Tibial nerve (tissue), 4 donors: ENCODE data around the gene TAS1R2. TPM values are rescaled to one million over a fixed set of nuclear protein-coding genes. Genes with fewer than 3 reads are reported as not detected.

Source experiments
- DNase-seq, 2 donors: peaks; one replicate each; pipeline ENCODE4 v3.0.0-alpha.2; 2019; ENCODE audit warnings: low spot score in 2 of 2
- H3K27ac ChIP-seq, 4 donors: fragments of 200-600 bp; sonication (generic) in 3 of 4; one replicate each; pipeline ENCODE4 v1.5.1; 2017 to 2019; ENCODE audit warnings: mild to moderate bottlenecking in 1 of 4
- H3K27me3 ChIP-seq, 2 donors: fragments of 200-600 bp; sonication (generic) in 1 of 2; one replicate each; pipeline versions ENCODE4 v1.5.1 to v1.6.0; 2017 to 2019
- H3K36me3 ChIP-seq, 3 donors: fragments of 200-600 bp; sonication (generic); one replicate each; pipeline ENCODE4 v1.5.1; 2018 to 2019
- H3K4me1 ChIP-seq, 4 donors: fragments of 200-600 bp; sonication (generic) in 3 of 4; one replicate each; pipeline ENCODE4 v1.5.1; 2017 to 2019
- H3K4me3 ChIP-seq, 4 donors: fragments of 200-600 bp; sonication (generic) in 3 of 4; one replicate each; pipeline ENCODE4 v1.5.1; 2017 to 2019; ENCODE audit warnings: mild to moderate bottlenecking in 1 of 4, moderate library complexity in 1 of 4
- H3K9me3 ChIP-seq, 4 donors: fragments of 200-600 bp; sonication (generic) in 3 of 4; one replicate each; pipeline ENCODE4 v1.5.1; 2017 to 2019
- CTCF ChIP-seq, 5 experiments: fragments of 200-600 bp in 3 of 5; fragments of 450-650 bp in 2 of 5; sonication (generic) in 3 of 5; IDR thresholded peaks; one replicate each; pipeline ENCODE4 v1.5.1; 2016 to 2019; ENCODE audit warnings: antibody characterized with exemption in 5 of 5, mild to moderate bottlenecking in 3 of 5, moderate library complexity in 2 of 5
- EP300 ChIP-seq, 2 donors: sonication (generic); formaldehyde crosslinking; IDR thresholded peaks; one replicate each; pipeline ENCODE4 v1.6.1; 2017; ENCODE audit warnings: antibody characterized with exemption in 2 of 2, mild to moderate bottlenecking in 1 of 2
- POLR2A ChIP-seq, 2 donors: fragments of 450-650 bp; IDR thresholded peaks; one replicate each; pipeline ENCODE4 v1.6.1; 2017; ENCODE audit warnings: antibody characterized with exemption in 2 of 2, mild to moderate bottlenecking in 2 of 2, moderate library complexity in 2 of 2
- WGBS, 2 donors: methylation state at CpG; one replicate each; pipeline ENCODE4 v1.1.5; 2018; 5-methylcytosine and 5-hydroxymethylcytosine counted together
- total RNA-seq, 4 donors: library from RNA; depleted of rRNA; stranded (reverse); fragments of >200 nt; gene quantifications; one replicate each; pipeline ENCODE4 v1.1.0, GENCODE V29; 2016

Gene TAS1R2
- total RNA-seq, 4 donors from 2014 or later, result not detected

DNA sequence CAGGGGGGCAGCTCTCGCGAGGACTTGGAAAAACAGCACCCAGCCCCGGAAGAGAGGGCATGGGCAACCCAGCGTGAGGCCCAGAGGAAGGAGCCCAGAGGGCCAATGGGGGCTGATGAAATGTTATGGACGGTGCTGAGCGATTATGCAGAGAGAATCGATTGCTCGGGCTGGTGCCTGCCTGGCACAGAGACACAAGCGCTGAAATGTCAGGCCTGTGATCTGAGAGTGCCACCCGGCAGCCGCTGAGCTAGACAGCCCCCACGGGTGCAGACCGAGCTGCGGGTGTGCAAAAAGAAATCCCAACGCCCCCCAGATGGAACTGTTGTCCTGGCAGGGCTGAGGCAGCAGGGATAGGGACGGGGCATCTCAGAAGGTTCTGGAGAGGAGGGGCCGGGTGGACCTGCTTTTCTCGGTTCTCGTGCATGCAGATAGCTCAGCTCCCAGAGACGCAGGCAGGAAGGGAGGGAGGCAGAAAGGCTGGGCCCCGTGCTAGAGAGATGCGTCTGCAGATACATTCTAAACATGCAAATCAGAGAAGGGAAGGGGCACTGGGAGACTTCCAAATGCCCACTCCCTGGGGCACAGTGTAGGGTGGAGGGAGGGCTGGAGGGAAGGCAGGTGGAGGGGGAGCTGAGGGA is 41.5 kb downstream of the TAS1R2 start:
- H3K36me3 ChIP-seq, result no peaks in the 10 kb centered on the region
- no peak overlapping the region for H3K27ac ChIP-seq
- peaks cover 0 to 47% of the 10 kb centered on the region in 2 donors for H3K27me3 ChIP-seq
- no peak for DNase-seq
- H3K9me3 ChIP-seq, result no peaks in the 10 kb centered on the region
- WGBS, 2 donors, result 45 to 59% methylated on average over 22 of the region's 22 CpGs
- H3K4me3 ChIP-seq, result no peak overlapping the region
- TF ChIP-seq EP300 (IDR thresholded peaks at IDR 0.05) (no peak), CTCF (IDR thresholded peaks at IDR 0.05) (no peak), POLR2A (IDR thresholded peaks at IDR 0.05) (no peak)
- H3K4me1 ChIP-seq, result no peaks in the 10 kb centered on the region

DNA sequence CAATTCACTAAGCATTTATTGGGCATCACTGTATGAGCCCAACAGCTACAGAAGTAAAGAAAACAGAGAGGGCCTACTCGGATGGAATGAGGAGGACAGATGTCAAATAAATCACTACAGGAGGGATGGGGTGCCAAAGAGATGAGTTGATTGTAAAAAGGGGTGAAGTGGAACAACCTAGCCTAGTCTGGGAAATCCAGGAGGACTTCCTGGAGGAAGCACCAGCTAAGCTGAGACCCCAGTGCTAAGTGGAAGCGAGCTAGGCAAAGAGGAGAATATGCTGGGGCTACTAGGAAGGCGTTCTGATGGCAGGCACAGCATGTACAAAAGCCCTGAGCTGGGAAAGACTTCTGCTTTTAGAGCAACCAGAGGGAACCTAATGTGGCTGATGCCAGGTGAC is 42.1 kb downstream of the TAS1R2 start:
- Histone ChIP-seq H3K27me3 (peaks cover 0 to 47% of the 10 kb centered on the region in 2 donors), H3K4me3 (no peak overlapping the region), H3K27ac (no peak overlapping the region), H3K9me3 (no peaks in the 10 kb centered on the region), H3K4me1 (no peaks in the 10 kb centered on the region), H3K36me3 (no peaks in the 10 kb centered on the region)
- DNase-seq, result no peak
- no peak for TF ChIP-seq EP300 (IDR thresholded peaks at IDR 0.05)
- TF ChIP-seq CTCF (IDR thresholded peaks at IDR 0.05), result no peak
- TF ChIP-seq POLR2A (IDR thresholded peaks at IDR 0.05), result no peak
- WGBS, 2 donors, result 73 to 78% methylated on average over 3 of the region's 3 CpGs

GRCh38 chr1:18816808-18817207 is 42.7 kb downstream of the TAS1R2 start:
- TF ChIP-seq EP300 (IDR thresholded peaks at IDR 0.05) (no peak), POLR2A (IDR thresholded peaks at IDR 0.05) (no peak), CTCF (IDR thresholded peaks at IDR 0.05) (no peak)
- Histone ChIP-seq H3K27ac (no peak overlapping the region), H3K36me3 (no peaks in the 10 kb centered on the region), H3K4me3 (no peak overlapping the region), H3K4me1 (no peaks in the 10 kb centered on the region), H3K9me3 (no peaks in the 10 kb centered on the region), H3K27me3 (peaks cover 0 to 47% of the 10 kb centered on the region in 2 donors)
- no peak for DNase-seq
- whole genome bisulfite sequencing, 2 donors, result 29 to 49% methylated on average over 2 of the region's 2 CpGs

GRCh38 chr1:18814874-18815531 is 44.5 kb downstream of the TAS1R2 start:
- H3K27ac ChIP-seq, result no peak overlapping the region
- H3K27me3 ChIP-seq, result peaks cover 0 to 38% of the 10 kb centered on the region in 2 donors
- TF ChIP-seq CTCF (IDR thresholded peaks at IDR 0.05) (no peak), EP300 (IDR thresholded peaks at IDR 0.05) (no peak), POLR2A (IDR thresholded peaks at IDR 0.05) (no peak)
- H3K36me3 ChIP-seq, result no peaks in the 10 kb centered on the region
- H3K4me1 ChIP-seq, result no peaks in the 10 kb centered on the region
- H3K4me3 ChIP-seq, result no peak overlapping the region
- no peaks in the 10 kb centered on the region for H3K9me3 ChIP-seq
- DNase-seq, result no peak
- 50 to 52% methylated on average over 9 to 10 of the region's 10 CpGs for WGBS, 2 donors

- WGBS, 2 donors, result 30 to 32% methylated on average over 6 of the region's 6 CpGs
- DNase-seq, result no peak
- no peak for TF ChIP-seq EP300 (IDR thresholded peaks at IDR 0.05)
- no peak for TF ChIP-seq POLR2A (IDR thresholded peaks at IDR 0.05)
- no peak for TF ChIP-seq CTCF (IDR thresholded peaks at IDR 0.05)
- Histone ChIP-seq H3K4me1 (no peaks in the 10 kb centered on the region), H3K4me3 (no peak overlapping the region), H3K36me3 (no peaks in the 10 kb centered on the region), H3K27me3 (peaks cover 0 to 32% of the 10 kb centered on the region in 2 donors), H3K9me3 (no peaks in the 10 kb centered on the region), H3K27ac (no peak overlapping the region)
Observed at GRCh38 chr1:18814425-18814824, 45.0 kb downstream of the TAS1R2 start.
